Ishikawa (cell line): ENCODE results near the gene PCSK2.

ENCODE experiments used
- CEBPB ChIP-seq: IDR thresholded peaks from 2 replicates; pipeline ENCODE4 v1.6.1; 2012
- FOXM1 ChIP-seq: IDR thresholded peaks from 2 replicates; pipeline ENCODE4 v1.6.1; 2012; ENCODE audit warnings: low read depth, borderline replicate concordance
- TF ChIP-seq, protein P1 (sequence below): IDR thresholded peaks from 2 replicates; pipeline ENCODE4 v1.6.1; 2012

DNA sequence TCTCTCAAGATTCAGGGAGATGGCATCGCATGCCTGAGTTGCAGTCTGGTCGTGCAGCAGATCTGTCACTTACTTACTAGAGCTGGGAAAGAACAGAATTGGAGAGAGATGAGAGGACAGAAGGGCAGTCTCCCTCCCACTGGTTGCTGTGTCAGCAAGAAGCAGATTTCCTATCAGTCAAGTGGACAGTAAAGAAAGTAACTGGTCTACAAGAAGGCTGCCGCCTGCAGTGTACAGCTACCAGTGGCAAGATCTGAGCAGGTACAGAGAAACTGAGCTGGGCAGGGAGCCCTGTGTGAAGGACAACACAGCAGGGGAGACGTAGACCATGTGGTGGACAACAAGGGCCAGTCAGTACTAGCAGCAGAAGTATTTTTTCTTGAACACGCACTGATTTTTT is 49.5 kb upstream of the PCSK2 start:
- no peak for TF ChIP-seq CEBPB
- TF ChIP-seq, protein P1, sequence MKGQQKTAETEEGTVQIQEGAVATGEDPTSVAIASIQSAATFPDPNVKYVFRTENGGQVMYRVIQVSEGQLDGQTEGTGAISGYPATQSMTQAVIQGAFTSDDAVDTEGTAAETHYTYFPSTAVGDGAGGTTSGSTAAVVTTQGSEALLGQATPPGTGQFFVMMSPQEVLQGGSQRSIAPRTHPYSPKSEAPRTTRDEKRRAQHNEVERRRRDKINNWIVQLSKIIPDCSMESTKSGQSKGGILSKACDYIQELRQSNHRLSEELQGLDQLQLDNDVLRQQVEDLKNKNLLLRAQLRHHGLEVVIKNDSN, result no peak
- no peak for TF ChIP-seq FOXM1
